Stimulated activated naive CD4-positive, alpha-beta T cell (primary cell): ENCODE data around the gene RABL6.

Experiments
- DNase-seq, 6 experiments: peaks; one replicate each; lab custom pipeline; 2025; lab: John Stamatoyannopoulos, UW

The RABL6 gene

DNA sequence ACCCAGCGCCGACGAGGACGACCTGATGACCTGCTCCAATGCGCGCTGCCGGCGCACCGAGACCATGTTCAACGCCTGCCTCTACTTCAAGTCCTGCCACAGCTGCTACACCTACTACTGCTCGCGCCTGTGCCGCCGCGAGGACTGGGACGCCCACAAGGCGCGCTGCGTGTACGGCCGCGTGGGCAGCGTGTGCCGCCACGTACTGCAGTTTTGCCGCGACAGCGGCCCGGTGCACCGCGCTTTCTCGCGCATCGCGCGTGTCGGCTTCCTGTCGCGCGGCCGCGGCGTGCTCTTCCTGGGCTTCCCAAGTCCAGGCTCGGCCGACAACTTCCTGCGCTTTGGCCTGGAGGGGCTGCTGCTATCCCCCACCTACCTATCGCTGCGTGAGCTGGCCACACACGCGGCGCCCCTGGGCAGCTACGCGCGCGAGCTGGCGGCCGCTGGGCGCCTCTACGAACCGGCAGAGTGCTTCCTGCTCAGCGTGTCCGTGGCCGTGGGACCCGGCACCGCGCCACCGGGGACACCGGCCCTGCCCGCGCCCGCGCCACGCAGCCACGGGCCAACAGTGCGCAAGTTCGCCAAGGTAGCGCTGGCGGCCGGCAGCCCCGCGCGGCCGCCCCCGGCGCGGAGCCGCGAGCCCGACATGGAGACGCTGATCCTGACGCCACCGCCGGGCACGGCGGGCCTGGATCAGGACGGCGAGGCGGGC, 38.8 kb downstream of the RABL6 start:
- DNase-seq, result peak in 1 of 6 experiments; percentile 19

DNA sequence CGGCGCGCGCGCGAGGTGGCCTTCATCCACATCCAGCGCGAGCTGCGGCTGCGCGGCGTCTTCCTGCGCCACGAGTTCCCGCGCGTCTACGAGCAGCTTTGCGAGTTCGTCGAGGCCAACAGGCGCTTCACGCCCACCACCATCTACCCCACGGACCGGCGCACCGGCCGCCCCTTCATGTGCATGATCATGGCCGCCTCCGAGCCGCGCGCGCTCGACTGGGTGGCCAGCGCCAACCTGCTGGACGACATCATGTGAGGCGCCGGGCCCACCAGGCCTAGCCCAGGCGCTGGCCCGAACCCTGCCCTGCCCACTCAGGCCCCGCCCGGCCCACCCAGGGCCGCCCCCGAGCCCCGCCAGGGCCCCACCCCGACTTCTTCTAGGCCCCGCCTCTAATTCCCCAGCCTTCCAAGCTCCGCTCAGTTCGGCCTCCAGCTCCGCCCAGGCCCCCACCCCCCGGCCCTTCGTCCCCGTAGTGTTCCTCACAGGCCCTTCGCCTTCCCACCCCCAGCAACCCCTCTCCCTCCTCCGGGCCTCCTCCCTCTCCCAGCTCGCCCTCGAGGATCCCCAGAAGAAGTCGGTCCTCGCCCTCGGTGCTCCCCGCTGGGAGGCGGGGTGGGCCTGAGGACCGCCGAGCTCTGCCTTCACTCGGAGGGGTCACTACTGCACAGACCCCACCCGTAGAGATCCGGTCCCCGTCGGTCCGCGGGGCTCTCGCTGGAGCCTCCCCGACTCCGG, 39.5 kb downstream of the RABL6 start:
- DNase-seq, result peak in 2 of 6 experiments; percentile 14 to 58

DNA sequence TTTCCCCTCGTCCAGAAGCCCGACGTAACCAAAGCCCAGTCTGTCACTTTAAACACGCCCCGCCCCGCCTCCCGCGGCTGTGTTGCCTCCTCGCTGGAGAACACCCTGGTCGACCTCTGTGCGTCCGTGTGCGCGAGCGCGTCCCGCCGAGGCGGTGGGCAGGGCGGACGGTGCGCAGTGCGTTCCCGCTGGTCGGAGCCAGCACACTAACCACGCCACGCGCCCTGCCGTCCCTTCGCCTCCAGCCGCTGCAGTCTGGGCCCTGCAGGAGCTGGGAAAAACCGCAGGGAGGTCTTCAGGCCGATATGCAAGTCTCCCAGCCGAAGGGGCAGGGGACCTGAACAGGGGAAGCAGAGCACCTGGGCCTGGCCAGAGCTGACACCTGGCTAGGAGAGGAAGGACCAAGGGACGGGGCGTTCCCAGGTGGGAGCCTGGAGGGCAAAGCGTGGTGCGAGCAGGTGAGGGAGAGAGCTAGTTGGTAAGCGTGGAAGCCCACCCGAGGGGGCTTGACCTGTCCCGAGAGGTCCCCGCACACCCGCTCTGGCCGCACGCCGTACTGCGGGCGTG, 40.2 kb downstream of the RABL6 start:
- DNase-seq, result peak; percentile 10 to 58 (median 36)

DNA sequence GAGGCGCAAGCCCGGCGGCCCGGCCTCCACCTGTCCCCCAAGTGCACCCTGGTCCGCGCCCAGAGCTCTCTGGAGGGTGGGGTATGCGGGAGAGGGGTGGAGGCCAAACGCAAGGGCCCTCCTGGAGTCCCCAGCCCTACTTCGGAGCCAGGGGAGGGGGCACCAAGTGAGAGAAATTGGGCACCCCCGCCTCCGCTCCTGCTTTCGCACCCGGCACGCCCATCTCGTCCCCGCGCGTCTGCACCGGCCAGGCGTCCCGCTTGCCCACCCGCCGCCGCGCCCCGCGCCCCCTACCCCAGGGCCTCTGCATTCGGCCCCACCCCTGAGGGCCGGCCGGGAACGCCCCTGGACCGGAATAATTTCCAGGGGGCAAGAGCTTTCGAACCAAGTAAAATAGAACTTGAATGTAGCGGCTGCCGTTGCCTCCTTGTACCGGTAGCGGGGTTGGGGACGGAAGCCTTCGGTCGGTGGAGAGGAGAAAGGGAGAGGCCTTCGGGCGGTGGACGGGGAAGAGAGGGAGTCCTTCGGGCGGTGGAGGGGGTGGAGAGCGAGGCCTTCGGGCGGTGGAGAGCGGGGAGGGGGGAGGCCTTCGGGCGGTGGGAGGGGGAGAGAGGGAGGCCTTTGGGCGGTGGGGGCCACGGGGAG, 40.8 kb downstream of the RABL6 start:
- peak in 4 of 6 experiments; percentile 35 to 50 (median 42) for DNase-seq

GRCh38 chr9:136849038-136849959, 41.6 kb downstream of the RABL6 start, which contains the start of gene PHPT1:
Gene PHPT1 (plus strand): TSS chr9:136849409. CDS start chr9:136849431, 22 bp downstream.
- DNase-seq, result peak; percentile 91 to 100 (median 96)

DNA sequence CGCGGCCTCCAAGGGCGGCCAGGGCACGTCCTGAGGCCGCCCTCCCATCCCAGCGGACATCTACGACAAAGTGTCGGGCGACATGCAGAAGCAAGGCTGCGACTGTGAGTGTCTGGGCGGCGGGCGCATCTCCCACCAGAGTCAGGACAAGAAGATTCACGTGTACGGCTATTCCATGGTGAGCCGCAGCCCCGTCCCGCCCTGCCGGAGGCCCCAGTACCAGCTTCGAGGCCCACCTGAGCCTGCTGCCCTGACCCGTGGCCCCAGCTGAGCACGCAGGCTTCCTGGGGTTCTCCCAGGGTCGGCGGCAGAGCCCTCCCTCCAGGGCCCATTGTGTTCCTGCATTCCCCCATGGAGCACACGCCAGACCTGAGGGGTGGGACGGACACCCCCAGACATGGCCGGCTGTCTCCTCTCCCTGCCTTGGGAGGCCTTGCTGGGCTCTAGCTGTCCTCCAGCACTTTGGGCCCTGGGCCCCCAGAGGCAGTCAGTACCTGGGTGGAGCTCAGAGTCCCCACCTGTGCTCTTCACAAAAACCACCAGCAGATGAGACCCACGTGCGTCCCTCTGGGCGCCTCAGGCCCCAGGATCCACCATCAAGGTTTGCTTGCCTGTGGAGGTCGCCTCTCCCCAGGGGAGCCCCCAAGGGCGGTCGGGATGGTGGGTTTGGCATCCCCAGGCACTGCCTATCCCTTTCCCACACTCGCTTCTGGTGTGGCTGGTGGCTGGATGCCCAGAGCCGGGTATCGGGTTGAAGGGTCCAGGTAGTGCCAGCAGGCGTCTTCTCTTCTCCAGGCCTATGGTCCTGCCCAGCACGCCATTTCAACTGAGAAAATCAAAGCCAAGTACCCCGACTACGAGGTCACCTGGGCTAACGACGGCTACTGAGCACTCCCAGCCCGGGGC, 42.5 kb downstream of the RABL6 start:
- no peak for DNase-seq

GRCh38 chr9:136850866-136851775, 43.4 kb downstream of the RABL6 start:
- no peak for DNase-seq

DNA sequence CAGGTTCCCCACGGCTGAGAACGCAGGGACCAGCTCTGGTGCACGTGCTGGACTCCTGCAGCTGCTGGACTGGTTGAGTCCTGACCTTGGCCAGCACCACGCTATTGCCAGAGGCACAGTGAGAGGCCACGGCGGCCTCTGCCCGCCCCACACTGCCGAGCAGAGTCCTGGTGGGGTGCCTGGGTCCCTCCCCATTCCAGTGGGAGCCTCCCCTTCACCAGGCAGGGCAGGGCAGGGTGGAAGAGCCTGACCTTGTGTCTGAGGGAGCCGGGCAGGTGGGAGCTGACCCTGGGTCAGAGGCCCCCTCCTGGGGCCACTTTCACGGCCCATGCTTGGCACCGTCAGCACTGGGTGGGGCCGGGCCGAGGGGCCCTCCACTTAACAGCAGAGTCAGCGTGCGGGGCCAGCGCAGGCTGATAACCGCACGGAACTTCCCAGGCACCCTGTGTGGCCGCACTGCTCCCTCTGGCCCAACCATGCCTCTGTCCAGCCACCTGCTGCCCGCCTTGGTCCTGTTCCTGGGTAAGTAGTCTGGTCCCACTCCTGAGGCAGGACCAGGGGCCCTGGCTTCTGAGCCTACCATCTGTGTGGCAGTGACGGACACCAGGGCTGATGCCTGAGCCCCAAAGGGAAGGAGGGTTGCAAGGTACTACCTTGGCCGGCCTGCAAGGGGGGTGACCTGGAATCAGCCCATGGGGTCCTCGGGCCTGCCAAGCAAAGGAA, 44.4 kb downstream of the RABL6 start, which contains the start of gene MAMDC4:
MAMDC4 (plus strand) TSS at position 406 of the 723 bp plus-strand sequence; CDS start at position 477, 71 bp downstream.
- DNase-seq, result no peak

- DNase-seq, result no peak
Observed at GRCh38 chr9:136852664-136853595, 45.2 kb downstream of the RABL6 start.

GRCh38 chr9:136853596-136854112, 45.9 kb downstream of the RABL6 start:
- no peak for DNase-seq

GRCh38 chr9:136854113-136854841, 46.5 kb downstream of the RABL6 start:
- DNase-seq, result no peak

- DNase-seq, result no peak
Observed at GRCh38 chr9:136854842-136855460, 47.2 kb downstream of the RABL6 start.

DNA sequence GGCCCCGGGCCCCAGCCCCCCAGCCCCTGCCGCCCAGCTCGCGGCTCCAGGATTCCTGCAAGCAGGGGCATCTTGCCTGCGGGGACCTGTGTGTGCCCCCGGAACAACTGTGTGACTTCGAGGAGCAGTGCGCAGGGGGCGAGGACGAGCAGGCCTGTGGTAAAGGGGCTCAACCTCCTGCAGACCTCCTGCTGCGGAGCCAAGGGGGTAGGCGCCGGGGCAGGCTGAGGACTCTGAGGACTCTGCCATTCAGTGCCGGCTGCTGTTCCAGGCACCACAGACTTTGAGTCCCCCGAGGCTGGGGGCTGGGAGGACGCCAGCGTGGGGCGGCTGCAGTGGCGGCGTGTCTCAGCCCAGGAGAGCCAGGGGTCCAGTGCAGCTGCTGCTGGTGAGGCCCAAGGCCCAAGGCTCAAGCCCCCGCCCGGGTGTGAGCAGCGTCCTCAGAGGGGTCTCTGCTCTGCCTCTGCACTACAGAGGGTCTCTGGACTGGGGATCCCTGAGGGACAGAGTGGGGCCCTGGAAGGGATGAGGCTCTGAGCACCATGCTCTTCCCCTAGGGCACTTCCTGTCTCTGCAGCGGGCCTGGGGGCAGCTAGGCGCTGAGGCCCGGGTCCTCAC, 47.8 kb downstream of the RABL6 start:
- DNase-seq, result no peak

DNA sequence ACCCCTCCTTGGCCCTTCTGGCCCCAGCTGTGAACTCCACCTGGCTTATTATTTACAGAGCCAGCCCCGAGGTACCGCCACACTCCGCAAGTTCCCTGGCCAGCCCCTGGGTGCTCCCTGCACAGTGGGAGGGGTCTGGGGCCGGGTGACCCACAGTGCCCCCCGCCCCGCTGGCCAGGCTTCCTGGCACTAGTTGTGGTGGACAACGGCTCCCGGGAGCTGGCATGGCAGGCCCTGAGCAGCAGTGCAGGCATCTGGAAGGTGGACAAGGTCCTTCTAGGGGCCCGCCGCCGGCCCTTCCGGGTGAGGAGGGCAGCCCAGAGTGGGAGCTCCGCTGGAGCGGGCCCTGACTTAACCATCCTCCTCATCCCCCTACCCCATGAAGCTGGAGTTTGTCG, 48.3 kb downstream of the RABL6 start:
- no peak for DNase-seq

GRCh38 chr9:136856541-136857141, 48.9 kb downstream of the RABL6 start:
- no peak for DNase-seq
